Panc1 (cell line): ENCODE data around the gene CHURC1. TPM values are rescaled to one million over a fixed set of nuclear protein-coding genes. Genes with fewer than 3 reads are reported as not detected.

Source experiments
- ATAC-seq: fragments of 200-7000 bp; cut with Tn5 transposase; 2 replicates; pipeline ENCODE4 v1.9.1; 2020; ENCODE audit warnings: mild to moderate bottlenecking, moderate library complexity
- BruUV-seq: library from RNA; stranded (reverse); fragments of 400-500 nt; replicated peaks from 2 replicates; lab custom pipeline; 2021; lab: Mats Ljungman, UMichigan
- CTCF ChIA-PET: fragments of 300-600 bp; sonication (Branson Sonifier 250); formaldehyde crosslinking; loops from one replicate; lab custom pipeline; 2022; ENCODE audit warnings: antibody characterized with exemption; lab: Charles Lee
- POLR2A ChIA-PET: fragments of 300-600 bp; sonication (Branson Sonifier 250); formaldehyde crosslinking; loops from one replicate; lab custom pipeline; 2022; ENCODE audit warnings: antibody characterized with exemption; lab: Charles Lee
- DNase-seq: peaks from one replicate; pipeline ENCODE4 v3.0.0-alpha.2; 2010; ENCODE audit warnings: low read depth, low spot score
- H3K27ac ChIP-seq: 2 replicates; pipeline ENCODE4 v1.5.1; 2011; ENCODE audit warnings: mild to moderate bottlenecking, low read length, inconsistent platforms
- H3K27me3 ChIP-seq: fragments of 200-500 bp; sonication (Bioruptor generic); 2 replicates; pipeline ENCODE4 v1.6.0; 2014; ENCODE audit warnings: low read length, inconsistent platforms; ENCODE audit not compliant: control insufficient read depth, insufficient read depth
- H3K36me3 ChIP-seq: fragments of 200-500 bp; sonication (Bioruptor generic); 2 replicates; pipeline ENCODE4 v1.5.1; 2014; ENCODE audit warnings: inconsistent platforms, mild to moderate bottlenecking, low read length, moderate library complexity; ENCODE audit not compliant: control insufficient read depth, insufficient read depth
- H3K4me1 ChIP-seq: 2 replicates; pipeline ENCODE4 v1.5.1; 2011; ENCODE audit warnings: inconsistent platforms, mild to moderate bottlenecking, low read length, moderate library complexity; ENCODE audit not compliant: control insufficient read depth, insufficient read depth
- H3K4me3 ChIP-seq, 2 experiments: 2 replicates each; pipeline ENCODE4 v1.5.1; 2011 to 2012; ENCODE audit warnings: low read depth in 2 of 2, low read length in 2 of 2, mild to moderate bottlenecking in 2 of 2, inconsistent platforms in 1 of 2, moderate library complexity in 1 of 2
- H3K9me3 ChIP-seq: fragments of 200-500 bp; sonication (Bioruptor generic); 2 replicates; pipeline ENCODE4 v1.5.1; 2014; ENCODE audit warnings: low read depth, mild to moderate bottlenecking, inconsistent platforms, low read length, moderate library complexity; ENCODE audit not compliant: control insufficient read depth, insufficient read depth
- CTCF ChIP-seq: fragments of 450-650 bp; IDR thresholded peaks from 2 replicates; pipeline ENCODE4 v1.5.1; 2017; ENCODE audit warnings: mild to moderate bottlenecking
- POLR2AphosphoS5 ChIP-seq: IDR thresholded peaks from 2 replicates; pipeline ENCODE4 v1.6.1; 2012; ENCODE audit warnings: mild to moderate bottlenecking, low read depth, low read length, moderate library complexity
- REST ChIP-seq, 2 experiments: IDR thresholded peaks; 2 replicates each; pipeline ENCODE4 v1.6.1; 2011 to 2012; ENCODE audit warnings: low read depth in 2 of 2, control low read depth in 1 of 2, low read length in 1 of 2, mild to moderate bottlenecking in 1 of 2, moderate library complexity in 1 of 2; ENCODE audit not compliant: insufficient read depth in 1 of 2
- SIN3A ChIP-seq: IDR thresholded peaks from 2 replicates; pipeline ENCODE4 v1.6.1; 2012; ENCODE audit warnings: low read depth, mild to moderate bottlenecking, low read length, moderate library complexity, borderline replicate concordance; ENCODE audit not compliant: insufficient read depth
- TCF7L2 ChIP-seq: IDR thresholded peaks from 2 replicates; pipeline ENCODE4 v1.6.1; 2011; ENCODE audit warnings: mild to moderate bottlenecking, low read depth, low read length, inconsistent platforms
- in situ Hi-C: cut with HindIII; loops from 2 replicates; pipeline ENCODE4 v1.10.0; 2016; ENCODE audit warnings: low sequenced_read_pairs, low pct_unique_long_range_greater_than_20kb
- intact Hi-C: fragments of 100-400 bp; cut with micrococcal nuclease; formaldehyde crosslinking; loops from one replicate; pipeline ENCODE4 v1.10.0; 2022; ENCODE audit not compliant: unreplicated experiment
- total RNA-seq: library from RNA; stranded (reverse); gene quantifications from one replicate; pipeline ENCODE4 v1.2.1, GENCODE V29; 2021; ENCODE audit not compliant: unreplicated experiment

CHURC1 gene
- total RNA-seq, 1 experiment from 2014 or later = 55.6 TPM

- no TSS peak for BruUV-seq
- Histone ChIP-seq H3K27ac (no peak overlapping the region), H3K9me3 (no peaks in the 10 kb centered on the region), H3K4me1 (no peaks in the 10 kb centered on the region), H3K4me3 (no peak overlapping the region), H3K27me3 (peaks cover 25% of the 10 kb centered on the region), H3K36me3 (no peaks in the 10 kb centered on the region)
- DNase-seq = no peak
- intact Hi-C loops (no loop called here), in situ Hi-C loops (no loop called here)
- ChIA-PET POLR2A (no interaction called here), CTCF (no interaction called here)
- TF ChIP-seq POLR2AphosphoS5 (no peak), CTCF (no peak), REST (IDR thresholded peaks at IDR 0.05; ENCODE audit: insufficient read depth in 1 of 2, low read depth in 2 of 2, low read length in 1 of 2) (no peak), TCF7L2 (no peak), SIN3A (no peak)
- ATAC-seq = no peak
These were observed 40.6 kb upstream of the CHURC1 start for GRCh38 chr14:64873506-64874219.

GRCh38 chr14:64875350-64875749 is 38.9 kb upstream of the CHURC1 start:
- POLR2A ChIA-PET = no interaction called here
- intact Hi-C loops = no loop called here
- BruUV-seq = no TSS peak

More at GRCh38 chr14:64875350-64875749, 38.9 kb upstream of the CHURC1 start:
- no peak overlapping the region for H3K4me3 ChIP-seq
- no peak for DNase-seq
- H3K9me3 ChIP-seq = no peaks in the 10 kb centered on the region
- no peak overlapping the region for H3K27ac ChIP-seq
- H3K4me1 ChIP-seq = no peaks in the 10 kb centered on the region
- ATAC-seq = no peak
- peaks cover 26% of the 10 kb centered on the region for H3K27me3 ChIP-seq
- TF ChIP-seq SIN3A (no peak), TCF7L2 (no peak), REST (IDR thresholded peaks at IDR 0.05; ENCODE audit: insufficient read depth in 1 of 2, low read depth in 2 of 2, low read length in 1 of 2) (no peak), POLR2AphosphoS5 (no peak), CTCF (no peak)
- H3K36me3 ChIP-seq = no peaks in the 10 kb centered on the region
- CTCF ChIA-PET = no interaction called here
- in situ Hi-C loops = no loop called here
